Suprapubic skin (tissue), 4 donors: ENCODE results near the gene MB21D2.

Experiments used
- EP300 ChIP-seq: sonication (generic); formaldehyde crosslinking; IDR thresholded peaks from one replicate; pipeline ENCODE4 v1.6.1; 2017; ENCODE audit warnings: antibody characterized with exemption
- POLR2AphosphoS5 ChIP-seq, 3 donors: sonication (generic); formaldehyde crosslinking; IDR thresholded peaks; one replicate each; pipeline ENCODE4 v1.6.1; 2017; ENCODE audit warnings: antibody characterized with exemption in 3 of 3
- TF ChIP-seq, protein P1 (sequence below), 2 donors: fragments of 200-600 bp in 1 of 2; fragments of 450-650 bp in 1 of 2; sonication (generic) in 1 of 2; IDR thresholded peaks; one replicate each; pipeline ENCODE4 v1.5.1; 2016 to 2019; ENCODE audit warnings: antibody characterized with exemption in 2 of 2, mild to moderate bottlenecking in 1 of 2, moderate library complexity in 1 of 2

- TF ChIP-seq, protein P1, sequence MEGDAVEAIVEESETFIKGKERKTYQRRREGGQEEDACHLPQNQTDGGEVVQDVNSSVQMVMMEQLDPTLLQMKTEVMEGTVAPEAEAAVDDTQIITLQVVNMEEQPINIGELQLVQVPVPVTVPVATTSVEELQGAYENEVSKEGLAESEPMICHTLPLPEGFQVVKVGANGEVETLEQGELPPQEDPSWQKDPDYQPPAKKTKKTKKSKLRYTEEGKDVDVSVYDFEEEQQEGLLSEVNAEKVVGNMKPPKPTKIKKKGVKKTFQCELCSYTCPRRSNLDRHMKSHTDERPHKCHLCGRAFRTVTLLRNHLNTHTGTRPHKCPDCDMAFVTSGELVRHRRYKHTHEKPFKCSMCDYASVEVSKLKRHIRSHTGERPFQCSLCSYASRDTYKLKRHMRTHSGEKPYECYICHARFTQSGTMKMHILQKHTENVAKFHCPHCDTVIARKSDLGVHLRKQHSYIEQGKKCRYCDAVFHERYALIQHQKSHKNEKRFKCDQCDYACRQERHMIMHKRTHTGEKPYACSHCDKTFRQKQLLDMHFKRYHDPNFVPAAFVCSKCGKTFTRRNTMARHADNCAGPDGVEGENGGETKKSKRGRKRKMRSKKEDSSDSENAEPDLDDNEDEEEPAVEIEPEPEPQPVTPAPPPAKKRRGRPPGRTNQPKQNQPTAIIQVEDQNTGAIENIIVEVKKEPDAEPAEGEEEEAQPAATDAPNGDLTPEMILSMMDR (IDR thresholded peaks at IDR 0.05) = no peak
- TF ChIP-seq EP300 = no peak
- no peak for TF ChIP-seq POLR2AphosphoS5 (IDR thresholded peaks at IDR 0.05)
Observed at GRCh38 chr3:192907784-192908183, 9.9 kb downstream of the MB21D2 start.
